ENCODE measurements around the gene NDUFS6.
"Not testable (repeated sequence)": the region's sequence is repeated elsewhere in the genome, so short reads cannot be mapped to it uniquely, and the experiment has no call there.

Gene NDUFS6

GRCh38 chr5:1833264-1834021, 32.2 kb downstream of the NDUFS6 start:
- DNase-seq (ENCODE audit: low spot score) = no peak

DNA sequence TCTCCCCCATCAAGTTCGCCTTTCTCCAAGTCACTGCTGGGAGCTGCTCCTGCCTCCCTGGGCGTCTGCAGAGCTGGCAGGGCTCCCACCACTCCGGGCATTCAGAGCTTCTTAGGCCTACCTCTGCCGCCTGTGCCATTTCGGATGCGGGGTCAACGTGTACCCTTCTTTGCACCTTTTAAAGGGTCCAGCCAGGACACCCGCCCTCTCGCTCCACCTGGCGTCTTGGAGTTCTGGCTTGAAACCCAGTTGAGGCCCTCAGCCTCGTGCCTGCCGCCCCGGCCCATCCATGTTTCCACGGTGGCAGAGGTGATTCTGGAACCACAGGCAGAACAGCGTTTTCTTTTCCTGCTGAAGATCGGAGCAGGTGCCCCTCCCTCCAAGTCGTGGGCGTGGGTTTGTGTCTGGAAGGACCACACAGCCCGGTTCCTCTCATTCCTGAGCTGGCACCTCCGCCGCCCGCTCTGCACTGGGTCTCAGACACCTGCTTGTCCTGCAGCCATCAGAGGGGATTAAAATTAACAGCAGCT, 32.9 kb downstream of the NDUFS6 start:
- DNase-seq (ENCODE audit: low spot score) = no peak

DNA sequence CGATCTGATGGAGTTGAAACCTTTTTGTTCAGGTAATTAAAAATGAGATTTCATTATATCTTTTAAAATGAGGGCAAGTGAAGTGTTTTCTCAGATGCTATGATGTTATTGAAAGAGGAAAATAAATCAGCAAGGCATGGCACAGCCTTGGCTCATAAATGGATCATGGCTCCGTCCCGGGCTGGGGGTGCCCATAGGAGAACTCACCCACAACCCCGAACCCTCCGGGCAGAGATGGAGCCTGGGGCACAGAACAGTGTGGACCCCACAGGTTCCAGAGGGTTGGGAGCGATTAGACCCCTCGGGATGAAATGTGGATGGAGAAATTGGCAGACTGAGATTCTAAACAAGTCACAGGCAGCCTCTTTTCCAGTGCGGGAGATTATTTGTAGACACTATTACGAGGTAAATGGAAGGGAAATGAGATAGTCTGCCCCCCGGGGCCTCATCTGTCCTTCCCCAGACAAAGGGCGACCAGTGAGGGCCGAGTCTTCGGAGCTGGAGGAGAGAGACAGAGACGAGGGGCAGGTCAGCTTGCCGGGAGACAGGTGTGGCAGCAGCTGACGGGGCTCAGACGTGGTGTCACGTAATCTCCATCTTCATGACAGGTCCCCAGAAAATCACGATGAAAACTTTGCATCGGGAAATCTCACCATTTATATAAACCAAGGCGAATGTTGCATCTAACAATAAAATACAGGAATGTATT, 33.7 kb downstream of the NDUFS6 start:
- no peak for DNase-seq (ENCODE audit: low spot score)

GRCh38 chr5:1835431-1835830, 34.2 kb downstream of the NDUFS6 start:
- DNase-seq (ENCODE audit: low spot score) = no peak

- DNase-seq (ENCODE audit: low spot score) = no peak
These were observed 35.1 kb downstream of the NDUFS6 start for GRCh38 chr5:1836176-1836890.

DNA sequence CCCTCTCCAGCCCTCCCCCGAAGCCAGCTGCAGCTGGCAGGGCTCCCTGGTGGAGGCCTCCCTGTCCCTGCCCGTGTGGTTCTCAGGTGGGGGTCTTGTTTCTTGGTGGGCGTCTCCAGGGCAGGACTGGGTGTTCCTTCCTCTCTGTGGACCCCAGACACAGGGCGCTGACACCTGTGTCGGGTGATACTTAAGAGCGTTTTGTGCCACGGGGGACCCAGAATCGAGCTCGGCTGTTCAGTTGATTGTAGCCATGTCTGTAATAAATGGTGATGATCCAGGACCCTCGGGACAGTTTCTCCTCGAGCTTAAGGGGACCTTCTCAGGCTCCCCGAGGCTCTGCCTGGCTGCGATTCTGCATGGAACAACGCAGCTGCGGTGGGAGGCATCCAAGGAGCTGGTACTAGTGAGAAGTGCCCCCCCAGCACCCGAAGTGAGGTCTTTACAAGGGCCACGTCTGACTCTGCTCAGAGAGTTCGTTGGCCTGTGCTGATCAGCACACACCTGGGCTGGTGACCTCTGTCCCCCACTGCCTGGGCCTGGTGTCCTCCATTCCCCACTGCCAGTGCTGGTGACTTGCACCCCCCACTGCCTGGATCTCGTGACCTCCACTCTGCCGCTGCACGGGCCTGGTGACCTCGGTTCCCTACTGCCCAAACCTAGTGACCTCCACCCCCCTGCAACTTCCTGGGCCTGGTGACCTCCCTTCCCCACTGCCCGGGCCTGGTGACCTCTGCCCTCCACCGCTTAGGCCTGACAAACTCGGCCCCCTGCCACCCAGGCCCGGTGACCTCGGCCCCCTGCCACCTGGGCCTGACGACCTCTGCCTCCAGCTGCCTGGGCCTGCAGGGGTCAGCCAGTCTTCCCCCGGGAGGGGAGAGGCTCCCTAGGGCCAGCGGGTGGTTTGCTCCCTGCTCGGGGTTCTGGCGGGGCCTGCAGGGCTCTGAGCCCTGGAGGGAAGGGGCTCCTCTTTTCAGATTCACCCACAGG, 36.0 kb downstream of the NDUFS6 start:
- DNase-seq (ENCODE audit: low spot score) = no peak

DNA sequence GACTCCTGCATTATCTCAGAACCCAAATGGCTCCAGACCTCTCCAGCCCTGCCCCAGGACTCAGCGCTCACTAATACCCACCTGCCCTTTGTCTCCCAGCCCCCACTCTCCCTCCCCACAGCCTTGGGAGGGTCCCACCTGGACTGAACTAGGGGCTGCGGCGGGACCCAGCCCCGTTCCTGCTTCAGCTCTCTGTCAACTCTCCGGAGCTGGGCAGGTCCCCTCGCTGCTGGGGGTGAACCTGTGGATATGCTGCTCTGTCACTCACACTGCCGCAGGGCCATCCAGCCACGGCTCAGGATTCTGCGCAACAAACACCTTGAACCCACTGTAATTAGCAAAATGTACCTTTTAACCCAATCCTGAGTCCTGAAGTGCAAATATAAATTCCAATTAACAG, 36.8 kb downstream of the NDUFS6 start:
- DNase-seq (ENCODE audit: low spot score) = no peak

DNA sequence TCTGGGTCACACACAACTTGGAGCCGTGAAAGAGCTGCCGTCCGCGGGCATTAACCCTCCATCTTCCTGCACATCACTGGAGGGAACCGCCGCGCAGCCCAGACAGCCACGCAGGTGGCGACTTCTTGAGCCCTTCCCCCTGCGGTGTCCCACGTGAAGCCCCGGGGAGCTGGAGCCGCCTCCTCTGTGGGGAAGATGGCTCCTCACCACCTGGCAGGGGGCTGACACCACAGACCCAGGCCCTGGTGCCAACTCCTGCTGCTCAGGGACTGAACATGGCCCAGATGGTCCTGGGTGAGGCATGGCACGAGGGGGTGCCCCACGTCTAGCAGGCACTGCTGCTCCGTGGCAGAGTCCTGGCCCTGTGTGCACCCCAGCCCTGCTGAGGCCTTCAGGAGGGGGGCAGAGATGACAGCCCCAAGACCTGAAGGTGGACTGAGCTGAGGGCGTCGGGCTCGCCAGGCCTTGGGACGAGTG, 38.9 kb downstream of the NDUFS6 start:
- DNase-seq (ENCODE audit: low spot score) = no peak

GRCh38 chr5:1840741-1841521, 39.7 kb downstream of the NDUFS6 start:
- no peak for DNase-seq (ENCODE audit: low spot score)

GRCh38 chr5:1842004-1842819, 41.0 kb downstream of the NDUFS6 start:
- DNase-seq (ENCODE audit: low spot score) = no peak

- not testable (repeated sequence) for DNase-seq (ENCODE audit: low spot score)
These were observed 42.6 kb downstream of the NDUFS6 start for GRCh38 chr5:1843761-1844160.

GRCh38 chr5:1844708-1845436, 43.7 kb downstream of the NDUFS6 start:
- no peak for DNase-seq (ENCODE audit: low spot score)

- no peak for DNase-seq (ENCODE audit: low spot score)
These were observed 44.5 kb downstream of the NDUFS6 start for GRCh38 chr5:1845696-1846095.

GRCh38 chr5:1846583-1846982, 45.4 kb downstream of the NDUFS6 start:
- no peak for DNase-seq (ENCODE audit: low spot score)

DNA sequence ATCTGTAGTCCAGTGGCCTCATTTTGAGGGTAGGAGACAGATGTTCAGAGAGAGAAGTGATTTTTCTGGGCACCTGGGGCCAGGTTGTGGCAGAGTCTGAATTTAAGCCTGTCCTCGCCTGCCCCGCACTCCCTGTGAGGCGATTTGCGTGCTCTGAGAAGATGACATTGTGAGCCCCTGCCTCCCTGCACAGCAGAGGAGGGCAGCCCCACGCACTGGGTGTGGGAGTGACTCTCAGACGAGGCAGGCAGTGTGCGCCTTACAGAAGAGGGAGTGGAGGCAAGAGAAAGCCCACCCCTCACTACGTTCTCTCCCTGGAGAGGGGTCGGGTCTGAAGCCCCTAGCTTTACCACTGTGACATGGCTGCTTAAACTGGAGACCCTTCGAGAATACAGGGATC, 45.8 kb downstream of the NDUFS6 start:
- no peak for DNase-seq (ENCODE audit: low spot score)

DNA sequence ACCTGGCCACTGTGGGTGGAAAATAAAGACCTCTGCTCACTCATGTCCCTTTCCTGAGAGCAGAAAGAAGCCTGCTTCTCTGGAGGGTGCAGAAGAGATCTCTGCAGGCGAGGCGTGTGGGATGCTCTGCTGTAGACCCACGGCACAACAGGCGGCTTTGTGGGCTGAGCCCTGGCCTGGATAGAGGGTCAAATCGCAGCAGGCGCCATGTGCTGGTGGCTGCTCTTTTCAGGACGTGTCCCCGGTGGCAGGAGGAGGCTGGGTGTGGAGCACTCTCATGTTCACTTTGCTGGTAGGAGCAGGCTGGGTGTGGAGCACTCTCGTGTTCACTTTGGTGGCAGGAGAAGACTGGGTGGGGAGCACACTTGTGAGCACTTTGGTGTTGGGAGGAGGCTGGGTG, 46.4 kb downstream of the NDUFS6 start:
- no peak for DNase-seq (ENCODE audit: low spot score)

- DNase-seq (ENCODE audit: low spot score) = no peak
These were observed 49.3 kb downstream of the NDUFS6 start for GRCh38 chr5:1850324-1851154.

GRCh38 chr5:1851290-1851934, 50.2 kb downstream of the NDUFS6 start:
- DNase-seq (ENCODE audit: low spot score) = no peak
